ENCODE data around the gene SDR42E1.
A peak's percentile ranks its signal among the peaks of the same experiment; 100 is the strongest.
"Not testable (repeated sequence)": the region's sequence is repeated elsewhere in the genome, so short reads cannot be mapped to it uniquely, and the experiment has no call there.

The SDR42E1 gene

DNA sequence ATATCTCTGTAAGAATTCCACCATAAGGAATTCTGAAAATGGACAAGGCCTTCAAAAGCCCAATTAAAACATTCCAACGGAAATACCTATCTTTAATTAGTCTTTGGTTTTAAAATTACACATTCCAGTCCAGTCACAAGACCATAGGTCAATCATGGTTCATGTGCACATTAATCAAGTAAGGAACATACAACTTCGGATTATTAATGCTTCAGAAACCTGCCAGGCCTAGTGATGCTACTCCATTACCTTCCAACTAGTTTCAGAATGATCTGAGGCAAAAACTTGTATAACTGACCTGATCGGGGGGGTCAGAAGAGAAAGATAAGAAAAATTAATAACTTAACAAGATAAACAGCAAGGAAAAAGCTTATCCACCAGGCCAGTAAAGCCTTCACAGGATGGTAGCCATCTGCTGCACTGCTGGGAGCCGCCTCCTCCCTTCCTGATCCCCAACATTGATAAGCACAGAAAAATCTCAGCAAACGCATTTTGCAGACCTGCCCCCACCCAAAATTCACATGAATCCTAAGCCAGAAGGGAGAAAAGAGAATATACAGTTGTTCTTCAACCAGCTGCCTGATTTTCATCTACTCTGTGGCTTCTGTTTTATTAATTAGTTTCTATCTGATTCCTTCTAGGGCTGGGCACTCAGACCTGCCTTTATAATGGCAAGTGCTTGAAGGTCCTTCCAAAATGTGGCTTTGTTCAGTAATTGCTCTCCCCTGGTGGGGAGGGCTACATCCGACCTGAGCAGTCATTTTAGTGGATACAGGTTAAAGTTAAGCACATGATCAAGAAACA is 6.0 kb downstream of the SDR42E1 start:
- no peak for DNase-seq (ENCODE audit: low read depth)

DNA sequence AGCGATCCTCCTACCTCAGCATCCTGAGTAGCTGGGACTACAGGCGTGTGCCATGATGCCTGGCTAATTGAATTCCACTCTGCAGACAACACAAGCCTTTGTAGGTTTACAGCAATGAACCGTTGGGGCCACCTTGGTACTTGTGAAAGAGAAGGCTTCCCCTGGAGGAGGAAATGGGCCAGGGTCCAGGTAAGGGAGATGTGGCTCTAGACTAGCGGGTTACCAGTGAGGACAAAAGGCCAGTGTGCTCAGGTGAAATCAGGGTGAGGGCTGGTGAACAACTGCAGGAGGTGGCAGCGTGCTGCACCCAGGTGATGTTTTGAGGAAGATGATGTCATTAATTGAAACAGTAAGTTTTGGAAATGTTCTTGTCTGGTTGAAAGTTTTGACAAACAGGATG is 6.7 kb downstream of the SDR42E1 start:
- DNase-seq (ENCODE audit: low read depth), result no peak

DNA sequence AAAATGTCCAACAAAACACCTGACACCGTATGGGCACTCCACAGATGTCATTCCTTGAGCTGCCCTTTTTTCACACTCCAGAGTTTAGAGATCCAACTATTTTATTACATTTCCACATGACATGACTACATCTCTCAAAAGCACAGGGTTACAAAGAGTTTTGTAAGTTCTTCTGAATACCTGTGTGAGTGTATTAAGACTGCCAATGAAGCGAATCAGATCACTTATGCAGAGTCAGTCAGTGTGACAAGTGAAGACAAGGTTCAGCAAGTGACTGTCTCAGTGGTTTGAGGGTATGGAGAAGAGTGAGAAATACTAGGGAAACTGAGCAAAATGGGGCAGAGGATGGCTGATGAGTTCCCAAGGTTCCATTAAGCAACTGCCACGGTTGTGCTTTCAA is 8.4 kb downstream of the SDR42E1 start:
- no peak for DNase-seq (ENCODE audit: low read depth)

GRCh38 chr16:81997738-81998137 is 13.5 kb downstream of the SDR42E1 start:
- peak; percentile 40 for DNase-seq (ENCODE audit: low read depth)

- DNase-seq (ENCODE audit: low read depth), result peak; percentile 35
Observed at GRCh38 chr16:81996664-81997509, 14.4 kb downstream of the SDR42E1 start.

DNA sequence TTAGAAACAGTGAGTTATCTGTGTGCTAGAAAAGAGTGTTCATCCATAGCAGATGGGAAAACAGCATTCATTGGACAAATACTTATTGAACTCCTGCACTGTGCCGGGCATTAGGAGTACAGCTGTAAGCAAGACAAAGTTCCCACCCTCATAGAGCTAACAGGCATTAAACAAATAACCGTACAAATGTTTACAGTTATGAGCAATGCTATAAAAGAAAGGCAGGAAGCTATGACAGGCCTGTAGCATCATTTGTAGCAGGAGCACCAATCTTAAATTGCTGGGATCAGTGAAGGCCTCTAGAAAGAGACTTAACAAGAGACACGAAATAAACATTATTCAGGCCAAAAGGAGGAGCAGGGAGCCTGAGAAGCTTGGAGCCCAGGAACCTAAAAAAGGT is 15.6 kb downstream of the SDR42E1 start:
- DNase-seq (ENCODE audit: low read depth), result no peak

GRCh38 chr16:81994485-81994884 is 16.8 kb downstream of the SDR42E1 start:
- no peak for DNase-seq (ENCODE audit: low read depth)

- DNase-seq (ENCODE audit: low read depth), result no peak
Observed at GRCh38 chr16:81992859-81993258, 18.4 kb downstream of the SDR42E1 start.

GRCh38 chr16:81987706-81988105 is 23.6 kb downstream of the SDR42E1 start:
- no peak for DNase-seq (ENCODE audit: low read depth)

DNA sequence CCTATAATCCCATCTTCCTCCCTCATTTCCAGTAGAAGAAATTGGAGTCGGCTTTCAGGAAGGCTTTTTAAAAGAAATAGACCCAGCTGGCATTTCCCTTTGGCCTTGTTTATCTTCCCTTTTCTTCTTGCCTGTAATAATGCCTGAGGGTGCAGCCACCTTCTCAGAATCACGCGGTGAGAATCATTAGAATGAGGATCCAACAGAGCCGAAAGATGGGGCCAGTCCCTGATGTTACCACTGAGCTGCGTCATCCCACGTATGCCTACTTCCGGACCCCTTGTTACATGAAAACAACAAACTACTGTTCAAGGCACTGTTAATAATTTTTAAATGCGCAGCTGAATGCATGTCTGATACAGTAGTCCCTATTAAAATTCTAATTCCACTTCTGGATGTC is 24.1 kb downstream of the SDR42E1 start:
- no peak for DNase-seq (ENCODE audit: low read depth)

DNA sequence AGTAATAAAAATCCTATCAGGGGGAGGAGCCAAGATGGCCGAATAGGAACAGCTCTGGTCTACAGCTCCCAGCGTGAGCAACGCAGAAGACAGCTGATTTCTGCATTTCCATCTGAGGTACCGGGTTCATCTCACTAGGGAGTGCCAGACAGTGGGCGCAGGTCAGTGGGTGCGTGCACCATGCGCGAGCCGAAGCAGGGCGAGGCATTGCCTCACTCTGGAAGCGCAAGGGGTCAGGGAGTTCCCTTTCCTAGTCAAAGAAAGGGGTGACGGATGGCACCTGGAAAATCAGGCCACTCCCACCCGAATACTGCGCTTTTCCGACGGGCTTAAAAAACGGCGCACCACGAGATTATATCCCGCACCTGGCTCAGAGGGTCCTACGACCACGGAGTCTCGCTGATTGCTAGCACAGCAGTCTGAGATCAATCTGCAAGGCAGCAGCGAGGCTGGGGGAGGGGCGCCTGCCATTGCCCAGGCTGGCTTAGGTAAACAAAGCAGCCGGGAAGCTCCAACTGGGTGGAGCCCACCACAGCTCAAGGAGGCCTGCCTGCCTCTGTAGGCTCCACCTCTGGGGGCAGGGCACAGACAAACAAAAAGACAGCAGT is 33.8 kb downstream of the SDR42E1 start:
- DNase-seq (ENCODE audit: low read depth), result not testable (repeated sequence)

DNA sequence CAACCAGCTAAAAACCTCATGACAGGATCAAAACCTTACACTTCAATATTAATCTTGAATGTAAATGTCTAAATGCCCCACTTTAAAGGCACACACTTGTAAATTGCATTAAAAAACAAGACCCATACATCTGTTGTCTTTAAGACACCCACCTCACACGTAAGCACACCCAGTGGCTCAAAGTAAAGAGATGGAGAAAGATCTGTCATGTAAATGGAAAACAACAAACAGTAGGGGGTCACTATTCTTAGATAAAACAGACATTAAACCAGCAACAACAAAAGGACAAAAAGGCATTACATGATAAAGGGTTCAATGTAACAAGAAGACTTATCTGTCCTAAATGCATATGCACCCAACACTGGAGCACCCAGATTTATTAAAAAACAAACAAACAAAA is 35.6 kb downstream of the SDR42E1 start:
- DNase-seq (ENCODE audit: low read depth), result no peak

- DNase-seq (ENCODE audit: low read depth), result no peak
Observed at GRCh38 chr16:81973737-81974136, 37.5 kb downstream of the SDR42E1 start.

GRCh38 chr16:81971853-81972252 is 39.4 kb downstream of the SDR42E1 start:
- DNase-seq (ENCODE audit: low read depth), result no peak

- no peak for DNase-seq (ENCODE audit: low read depth)
Observed at GRCh38 chr16:81967358-81967757, 43.9 kb downstream of the SDR42E1 start.

GRCh38 chr16:81964808-81965207 is 46.5 kb downstream of the SDR42E1 start:
- DNase-seq (ENCODE audit: low read depth), result no peak

- no peak for DNase-seq (ENCODE audit: low read depth)
Observed at GRCh38 chr16:81956213-81956948, 54.9 kb downstream of the SDR42E1 start.

GRCh38 chr16:81951564-81951963 is 59.7 kb downstream of the SDR42E1 start:
- no peak for DNase-seq (ENCODE audit: low read depth)

GRCh38 chr16:81946206-81946605 is 65.1 kb downstream of the SDR42E1 start:
- DNase-seq (ENCODE audit: low read depth), result peak; percentile 13

- DNase-seq (ENCODE audit: low read depth), result peak; percentile 12
Observed at GRCh38 chr16:81945665-81946064, 65.6 kb downstream of the SDR42E1 start.

- no peak for DNase-seq (ENCODE audit: low read depth)
Observed at GRCh38 chr16:81942007-81942601, 69.2 kb downstream of the SDR42E1 start.

Data from GM04504 (cell line).